Measurements from ENCODE around the gene PLSCR5.
A peak's percentile ranks its signal among the peaks of the same experiment; 100 is the strongest.

PLSCR5 gene

DNA sequence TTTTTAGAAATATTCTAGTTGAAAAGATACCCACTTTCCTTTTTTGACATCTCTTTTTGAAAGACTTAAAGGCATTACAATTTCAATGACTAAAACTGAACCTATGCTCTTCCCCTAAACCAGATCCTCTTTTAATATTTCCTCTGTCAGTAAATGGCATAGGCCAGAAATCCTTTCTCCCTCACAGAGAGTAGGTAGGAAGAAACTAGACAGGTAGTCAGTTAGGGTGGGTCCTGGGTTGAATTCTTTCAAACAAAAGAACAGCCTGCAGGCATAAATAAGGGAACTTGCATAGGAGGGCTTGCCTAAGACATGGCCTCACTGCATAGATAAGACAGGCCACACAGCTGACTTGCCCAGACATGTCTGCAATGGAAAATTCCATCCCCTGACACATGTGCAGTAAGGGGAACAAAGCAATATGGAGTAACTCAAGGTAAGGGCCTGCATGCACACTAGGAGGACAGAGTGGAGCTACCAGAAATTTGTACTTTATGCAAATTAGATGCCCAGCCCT lies 23.1 kb downstream of the PLSCR5 start:
- peak; percentile 34 to 46 for DNase-seq

DNA sequence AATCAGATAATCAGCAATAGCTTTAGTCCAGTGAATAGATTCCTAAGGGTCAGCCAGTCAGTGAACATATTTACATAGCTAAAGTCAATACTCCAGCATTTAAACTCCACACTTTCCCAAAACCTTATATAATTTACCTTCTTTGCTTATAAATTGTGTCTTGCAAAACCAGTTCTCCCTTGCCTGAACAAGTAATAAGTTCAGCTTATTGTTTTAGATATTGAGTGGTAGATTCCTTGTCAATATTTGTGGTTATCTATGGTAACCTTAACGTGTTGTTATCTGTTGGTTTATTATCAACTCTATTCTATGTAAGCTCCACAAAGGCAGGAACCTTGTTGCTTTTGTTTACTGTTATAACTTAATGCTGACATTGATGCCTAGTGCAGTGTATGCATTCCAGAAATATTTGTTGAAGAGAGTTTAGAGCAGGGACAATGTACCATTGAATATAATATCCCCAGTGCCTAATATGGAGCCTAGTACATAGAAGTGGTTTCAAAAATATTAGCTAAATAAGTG lies 24.0 kb downstream of the PLSCR5 start:
- no peak for DNase-seq

DNA sequence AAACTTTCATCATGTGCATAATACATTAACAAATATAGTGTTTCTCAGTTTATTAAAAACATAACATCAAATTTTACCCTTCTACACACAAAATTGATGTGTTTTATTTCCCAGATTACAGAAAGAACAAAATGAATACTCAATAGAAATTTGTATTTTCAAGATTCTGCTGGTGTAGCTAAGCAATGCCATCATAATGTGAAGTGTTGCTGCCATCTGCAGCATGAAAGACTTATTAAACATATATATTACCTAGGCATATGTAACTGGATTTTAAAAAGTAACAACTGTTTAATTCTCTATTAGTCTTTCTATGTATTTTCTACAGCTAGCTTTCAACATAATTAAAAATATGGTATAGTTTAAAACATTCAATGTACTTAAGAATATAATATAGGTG lies 27.5 kb downstream of the PLSCR5 start:
- DNase-seq, result peak; percentile 74 to 75

DNA sequence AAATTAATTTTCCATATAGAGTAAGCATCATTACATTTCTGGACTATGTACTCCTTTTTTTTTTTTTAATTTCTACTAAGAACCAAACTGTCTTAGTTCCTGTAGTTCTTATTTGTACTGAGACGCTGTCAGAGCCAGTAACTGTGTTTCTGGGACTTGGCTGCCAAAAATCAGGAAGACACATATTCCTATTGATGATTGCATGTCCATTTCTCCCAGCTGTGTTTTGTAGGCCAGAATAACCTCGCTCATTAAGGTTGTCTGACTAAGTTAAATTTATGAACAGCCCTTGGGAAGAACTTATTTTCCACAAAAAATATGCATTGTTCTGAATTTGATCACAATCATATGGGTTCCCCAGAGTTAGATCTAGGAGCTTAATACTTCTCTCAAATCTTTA lies 29.5 kb downstream of the PLSCR5 start:
- DNase-seq, result no peak

DNA sequence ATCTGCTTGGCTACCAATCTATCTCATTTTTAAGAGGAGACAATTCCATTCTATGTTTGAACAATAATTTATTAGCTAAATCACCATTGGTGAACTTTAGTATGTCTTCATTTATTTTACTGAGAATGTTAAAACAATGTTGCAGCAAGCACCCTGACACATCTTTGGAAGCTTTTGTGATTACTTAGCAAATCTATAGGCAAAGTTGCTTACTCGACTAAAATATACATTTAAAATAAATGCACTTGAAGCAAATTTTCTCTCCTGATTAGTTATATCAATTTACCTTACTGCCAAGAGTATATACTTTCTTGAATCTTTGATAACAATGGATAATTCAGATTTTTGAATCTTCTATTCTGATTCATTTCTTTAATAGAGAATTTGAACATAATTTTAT lies 31.0 kb downstream of the PLSCR5 start:
- no peak for DNase-seq

DNA sequence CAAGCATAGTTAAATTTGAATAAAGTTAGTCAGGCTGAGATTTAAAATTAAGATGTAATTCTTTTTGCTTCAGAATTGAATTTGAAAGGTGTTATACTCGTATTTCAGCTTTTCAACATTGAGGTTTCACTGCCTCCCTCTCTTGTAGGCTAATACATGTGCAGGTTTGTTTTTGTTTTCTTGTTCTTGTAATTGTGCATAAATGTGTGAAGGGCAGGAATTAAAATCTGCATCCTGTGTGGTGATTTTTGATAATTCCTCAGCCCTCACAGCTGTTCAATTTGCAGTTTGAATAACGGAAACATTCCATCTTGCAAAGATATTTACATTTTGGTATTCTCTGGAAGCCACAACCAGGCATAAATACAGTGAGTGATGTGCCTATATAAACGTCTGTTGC lies 35.8 kb downstream of the PLSCR5 start:
- DNase-seq, result no peak

DNA sequence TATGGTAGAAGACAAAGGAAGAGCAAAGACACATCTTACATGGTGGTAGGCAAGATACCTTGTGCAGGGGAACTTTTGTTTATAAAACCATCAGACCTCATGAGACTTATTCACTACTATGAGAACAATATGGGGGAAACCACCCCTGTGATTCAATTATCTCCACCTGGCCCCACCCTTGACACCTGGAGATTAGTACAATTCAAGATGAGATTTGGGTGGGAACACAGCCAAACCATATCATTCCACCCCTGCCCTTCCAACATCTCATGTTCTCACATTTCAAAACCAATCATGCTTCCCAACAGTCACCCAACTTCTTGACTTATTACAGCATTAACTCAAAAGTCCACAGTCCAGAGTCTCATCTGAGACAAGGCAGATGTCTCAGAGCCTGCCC lies 39.0 kb downstream of the PLSCR5 start:
- no peak for DNase-seq

DNA sequence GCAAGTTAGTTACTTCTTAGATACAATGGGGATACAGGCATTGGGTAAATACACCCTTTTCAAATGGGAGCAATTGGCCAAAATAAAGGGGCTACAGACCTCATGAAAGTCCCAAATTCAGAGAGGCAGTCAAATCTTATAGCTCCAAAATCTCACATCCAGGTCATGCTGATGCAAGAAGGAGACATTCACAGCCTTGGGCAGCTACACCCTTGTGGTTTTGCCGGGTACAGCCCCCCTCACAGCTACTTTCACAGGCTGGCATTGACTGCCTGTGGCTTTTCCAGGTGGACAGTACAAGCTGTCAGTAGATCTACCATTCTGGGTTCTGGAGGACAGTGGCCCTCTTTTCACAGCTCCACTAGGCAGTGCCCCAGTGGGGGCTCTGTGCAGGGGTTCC lies 43.3 kb downstream of the PLSCR5 start:
- DNase-seq, result no peak

DNA sequence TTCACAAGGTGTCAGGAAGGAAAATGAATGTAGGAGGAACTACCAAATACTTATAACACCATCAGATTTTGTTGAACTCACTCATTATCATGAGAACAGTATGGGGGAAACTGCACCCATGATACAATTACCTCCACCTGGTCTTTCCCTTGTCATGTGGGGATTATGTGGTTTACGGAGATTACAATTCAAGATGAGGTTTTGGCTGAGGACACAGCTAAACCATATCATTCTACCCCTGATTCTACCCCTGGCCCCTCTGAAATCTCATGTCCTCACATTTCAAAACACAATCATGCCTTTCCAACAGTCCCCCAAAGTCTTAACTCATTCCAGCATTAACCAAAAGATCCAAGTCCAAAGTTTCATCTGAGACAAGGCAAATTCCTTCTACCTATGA lies 43.7 kb downstream of the PLSCR5 start:
- DNase-seq, result no peak

DNA sequence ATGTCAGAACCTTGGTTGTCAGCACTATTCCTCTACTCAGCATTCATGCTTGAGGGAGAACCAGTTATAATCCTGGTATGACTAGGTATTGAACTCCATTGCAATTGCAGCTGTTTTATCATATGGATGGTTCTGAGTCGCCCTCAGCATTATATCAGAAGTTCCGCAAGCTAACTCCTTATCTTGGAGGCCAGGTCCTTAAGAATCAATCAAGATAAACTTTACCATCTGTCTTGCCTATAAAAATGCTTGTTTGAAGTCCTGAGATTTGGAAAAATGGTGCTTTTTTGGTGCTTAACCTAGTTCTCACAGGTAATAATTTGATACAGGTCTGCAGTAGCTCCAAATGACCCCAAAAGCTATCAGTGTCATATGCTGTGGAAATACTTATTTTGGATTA lies 44.5 kb downstream of the PLSCR5 start:
- DNase-seq, result no peak

DNA sequence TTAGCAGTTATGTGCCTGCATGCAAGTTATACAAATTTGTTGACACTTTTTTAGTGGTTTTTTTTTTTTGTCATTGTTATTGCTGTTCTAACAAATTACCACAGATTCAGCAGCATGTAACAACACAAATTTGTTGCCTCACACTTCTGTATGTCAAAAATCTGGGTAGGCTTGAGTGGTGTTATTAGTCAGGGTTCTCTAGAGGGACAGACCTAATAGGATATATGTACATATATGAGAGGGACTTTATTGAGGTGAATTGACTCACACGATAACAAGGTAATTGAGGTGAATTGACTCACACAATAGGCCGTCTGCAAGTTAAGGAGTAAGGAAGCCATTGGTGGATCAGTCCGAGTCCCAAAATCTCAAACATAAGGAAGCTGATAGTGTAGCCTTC lies 45.8 kb downstream of the PLSCR5 start:
- no peak for DNase-seq

DNA sequence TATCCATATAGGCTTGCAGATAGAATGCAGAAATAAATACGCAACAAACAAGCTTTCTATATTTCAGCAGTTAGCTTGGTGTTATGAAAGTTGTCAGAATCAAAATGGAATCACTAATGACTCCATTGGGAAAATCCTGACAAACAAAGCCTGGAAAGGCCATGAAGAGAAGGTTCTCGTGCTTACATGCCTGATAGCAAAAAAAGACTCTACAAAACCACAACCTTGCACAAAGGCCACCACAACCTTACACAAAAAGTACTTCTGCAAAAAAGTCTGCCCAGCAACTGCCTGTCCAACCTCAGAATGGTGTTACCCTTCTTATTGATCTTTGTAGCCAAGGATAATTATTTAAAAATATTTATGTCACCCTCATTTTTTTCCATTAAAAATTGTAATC lies 46.4 kb downstream of the PLSCR5 start:
- DNase-seq, result peak; percentile 90 to 93

DNA sequence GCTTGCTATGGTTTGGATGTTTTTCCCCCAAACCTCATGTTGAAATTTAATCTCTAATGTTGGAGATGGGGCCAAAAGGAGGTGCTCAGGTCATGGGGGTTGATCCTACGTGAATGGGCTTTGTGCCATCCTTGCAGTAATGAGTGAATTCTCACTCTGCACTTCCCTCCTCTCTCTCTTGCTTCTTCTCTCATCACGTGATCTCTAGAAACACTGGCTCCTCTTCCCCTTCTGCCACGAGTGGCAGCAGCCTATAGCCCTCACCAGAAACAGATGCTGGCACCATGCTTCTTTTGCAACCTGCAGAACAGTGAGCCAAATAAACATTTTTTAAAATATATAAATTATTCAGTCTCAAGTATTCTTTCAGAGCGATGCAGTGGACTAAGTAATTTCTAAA lies 47.4 kb downstream of the PLSCR5 start:
- no peak for DNase-seq

DNA sequence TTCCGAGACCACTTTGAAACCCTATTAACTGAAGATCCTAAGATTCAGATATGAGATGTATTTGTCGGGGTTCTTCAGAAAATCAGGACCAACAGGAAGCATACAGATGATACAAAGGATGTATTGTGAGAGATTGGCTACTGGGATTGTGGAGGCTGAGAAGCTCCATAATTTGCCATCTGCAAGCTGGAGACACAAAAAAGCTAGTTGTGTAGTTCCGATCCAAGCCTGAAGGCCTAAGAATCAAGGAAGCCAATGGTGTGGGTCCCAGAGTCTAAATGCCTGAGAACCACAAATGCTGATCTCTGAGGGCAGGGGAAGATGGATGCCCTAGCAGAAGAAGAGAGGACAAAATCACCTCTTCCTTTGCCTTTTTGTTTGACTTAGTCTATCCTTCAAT lies 49.8 kb downstream of the PLSCR5 start:
- no peak for DNase-seq

DNA sequence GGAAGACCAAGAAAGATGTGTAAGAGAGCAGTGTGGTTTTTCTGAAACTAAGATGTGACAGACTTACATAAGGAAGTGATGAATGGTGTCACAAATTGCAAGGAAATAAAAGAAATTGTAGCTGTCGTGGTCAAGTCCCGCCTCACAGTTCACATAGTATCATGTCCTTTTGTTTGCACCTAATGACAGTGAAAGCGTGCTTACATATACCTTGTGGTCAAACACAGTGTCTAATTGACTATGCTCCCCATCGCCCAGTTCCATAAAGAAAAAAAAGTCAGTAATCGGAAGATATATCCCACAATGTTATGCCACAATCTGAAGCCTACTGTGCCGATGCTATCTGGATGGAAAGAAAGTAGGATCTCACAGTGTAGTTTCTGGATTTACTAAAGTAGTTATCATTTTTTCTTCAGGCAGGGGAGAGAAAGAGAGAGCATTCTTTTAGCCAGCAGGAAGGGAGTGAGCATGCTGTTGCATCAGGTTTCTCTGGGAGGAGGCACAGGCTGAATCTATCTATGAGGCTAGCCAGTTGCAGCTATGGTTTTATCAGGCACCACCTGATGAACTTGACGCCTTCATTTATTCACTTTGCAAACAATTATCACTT lies 50.9 kb downstream of the PLSCR5 start:
- DNase-seq, result peak; percentile 49 to 54

DNA sequence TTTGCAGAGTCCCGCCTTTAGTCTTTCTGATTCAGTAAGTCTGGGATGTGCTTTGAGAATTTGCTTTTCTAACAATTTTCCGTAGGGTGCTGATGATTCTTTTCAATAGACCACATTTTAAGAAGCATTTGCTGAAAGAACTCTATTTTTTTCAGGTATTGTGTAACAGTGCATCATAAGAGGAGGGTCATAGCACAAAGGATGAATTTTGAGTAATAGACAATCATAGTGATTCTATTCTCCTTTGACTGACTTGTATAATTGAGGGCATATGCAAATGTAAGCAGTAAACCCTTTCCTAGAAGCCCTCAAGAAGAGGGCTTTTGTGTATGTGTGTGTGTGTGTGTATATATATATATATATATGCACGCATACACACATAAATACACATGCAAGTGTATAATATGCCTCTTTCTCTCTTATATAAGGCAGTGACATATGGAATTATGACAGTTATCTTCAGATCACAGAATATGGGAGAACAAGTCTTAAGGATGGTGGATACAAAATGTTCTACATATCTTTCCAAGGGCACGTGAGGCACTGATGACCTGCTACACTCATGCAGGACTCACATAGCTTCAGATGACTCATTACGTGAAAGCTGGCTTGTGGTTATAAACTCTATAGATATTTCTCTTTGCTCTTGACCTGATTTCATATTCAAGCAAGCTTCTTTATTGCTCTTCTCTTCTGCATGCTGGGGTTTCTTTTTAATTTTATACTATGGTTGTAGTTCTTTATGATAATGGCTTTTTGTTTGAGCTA lies 54.2 kb downstream of the PLSCR5 start:
- DNase-seq, result no peak

DNA sequence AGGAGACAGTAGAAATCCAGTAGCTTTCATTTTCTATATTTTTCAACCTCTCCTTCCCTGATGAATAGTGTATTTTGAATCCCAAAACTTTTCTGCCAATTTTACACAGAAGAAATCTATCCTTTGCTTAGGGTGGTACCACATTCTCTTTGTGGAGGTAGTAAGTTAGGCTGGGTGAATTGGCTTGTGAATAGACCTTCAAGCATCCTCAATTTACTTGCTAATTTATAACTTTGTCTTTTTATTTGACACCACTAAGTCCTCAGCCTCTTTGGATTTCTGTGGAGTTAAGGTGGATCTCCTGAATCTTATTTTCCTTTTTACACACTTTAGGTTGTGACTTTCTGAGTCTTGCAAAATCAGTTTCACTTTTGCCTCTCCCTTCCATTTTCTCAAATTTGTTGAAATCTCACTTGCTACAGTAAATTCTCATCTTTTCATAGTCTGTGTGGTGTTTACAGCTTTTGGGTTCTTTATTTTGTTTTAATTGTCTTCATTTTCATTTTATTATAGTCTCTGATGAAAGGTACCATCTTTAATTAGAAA lies 55.0 kb downstream of the PLSCR5 start:
- peak in 1 of 2 experiments; percentile 8 for DNase-seq

DNA sequence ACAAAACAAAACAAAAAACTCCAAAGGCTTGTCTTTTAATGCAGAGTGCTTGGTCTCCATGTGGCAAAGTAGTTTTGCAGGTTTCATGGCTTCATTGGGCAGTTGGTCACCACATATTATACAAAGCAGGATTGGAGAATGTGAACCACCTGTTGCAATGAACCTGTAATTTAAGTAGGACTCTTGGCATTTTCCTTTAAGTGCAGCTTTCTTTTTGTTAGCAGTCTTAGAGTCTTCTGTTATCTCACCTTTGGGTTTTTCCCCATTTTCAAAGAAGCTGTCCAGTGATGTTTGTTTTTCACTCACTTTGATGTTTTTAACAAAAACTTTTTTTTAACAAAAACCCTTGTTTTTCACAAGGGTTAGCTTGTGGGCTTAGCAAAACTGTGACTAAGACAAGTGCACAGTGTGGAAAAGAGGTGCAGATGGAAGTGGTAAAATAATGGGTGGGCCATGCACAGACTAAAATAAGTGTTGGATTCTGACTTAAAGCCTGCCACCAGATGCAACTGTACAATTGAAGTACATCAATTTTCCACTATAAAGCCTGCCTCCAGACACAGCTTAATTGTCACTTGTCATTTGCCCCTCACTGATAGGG lies 57.8 kb downstream of the PLSCR5 start:
- no peak for DNase-seq

DNA sequence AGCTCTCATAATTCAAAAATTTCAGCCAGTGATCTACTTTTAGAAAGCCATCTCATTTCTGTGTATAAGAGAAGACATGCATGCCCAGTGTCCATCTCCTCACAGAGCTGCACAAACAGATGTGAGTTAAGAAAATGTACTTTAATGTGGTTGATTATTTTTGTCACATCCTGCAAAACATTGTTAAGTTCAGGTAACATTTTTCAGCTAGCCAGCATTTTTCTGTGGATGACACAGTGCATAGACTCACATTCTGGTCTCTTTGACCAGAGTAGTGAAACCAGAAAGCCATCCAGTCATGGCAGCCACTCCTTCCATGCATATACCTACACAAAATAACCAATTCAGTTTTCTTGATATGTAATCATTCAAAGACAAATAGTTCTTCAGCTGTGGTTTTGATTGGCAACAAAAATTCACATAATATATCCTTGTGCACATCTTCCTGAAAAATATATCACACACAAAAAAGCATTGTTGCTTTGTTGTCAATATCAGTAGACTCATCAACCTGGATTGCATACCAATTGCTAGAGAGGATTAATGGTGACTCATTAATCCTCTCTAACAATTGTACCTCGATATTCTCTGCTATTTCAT lies 58.7 kb downstream of the PLSCR5 start:
- no peak for DNase-seq

DNA sequence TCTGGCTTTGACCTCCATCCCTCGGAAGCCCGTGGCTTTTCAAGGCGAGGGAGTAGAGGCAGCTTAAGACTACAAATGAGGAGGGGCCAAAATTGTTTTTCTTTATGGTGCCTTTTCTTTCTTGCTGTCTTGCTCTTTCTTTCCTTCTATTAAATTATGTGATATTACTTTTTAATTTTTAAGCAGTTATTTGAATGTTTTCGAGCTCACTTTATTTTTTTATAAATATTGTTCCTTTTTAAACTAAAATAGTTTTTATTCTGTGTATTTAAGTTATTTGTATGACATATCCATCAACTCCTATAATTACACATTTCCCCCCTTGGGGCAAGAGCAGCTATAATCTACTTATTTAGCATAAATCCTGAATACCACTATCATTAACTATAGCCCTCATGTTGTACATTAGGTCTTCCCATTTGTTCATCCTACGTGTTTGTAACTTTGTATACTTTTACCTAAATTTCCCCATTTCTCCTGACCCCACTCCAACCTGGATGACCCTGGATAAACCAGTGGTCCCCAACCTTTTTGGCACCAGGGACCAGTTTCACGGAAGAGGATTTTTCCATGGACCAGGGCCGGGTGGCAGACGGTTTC lies 60.1 kb downstream of the PLSCR5 start:
- DNase-seq, result peak in 1 of 2 experiments; percentile 41

DNA sequence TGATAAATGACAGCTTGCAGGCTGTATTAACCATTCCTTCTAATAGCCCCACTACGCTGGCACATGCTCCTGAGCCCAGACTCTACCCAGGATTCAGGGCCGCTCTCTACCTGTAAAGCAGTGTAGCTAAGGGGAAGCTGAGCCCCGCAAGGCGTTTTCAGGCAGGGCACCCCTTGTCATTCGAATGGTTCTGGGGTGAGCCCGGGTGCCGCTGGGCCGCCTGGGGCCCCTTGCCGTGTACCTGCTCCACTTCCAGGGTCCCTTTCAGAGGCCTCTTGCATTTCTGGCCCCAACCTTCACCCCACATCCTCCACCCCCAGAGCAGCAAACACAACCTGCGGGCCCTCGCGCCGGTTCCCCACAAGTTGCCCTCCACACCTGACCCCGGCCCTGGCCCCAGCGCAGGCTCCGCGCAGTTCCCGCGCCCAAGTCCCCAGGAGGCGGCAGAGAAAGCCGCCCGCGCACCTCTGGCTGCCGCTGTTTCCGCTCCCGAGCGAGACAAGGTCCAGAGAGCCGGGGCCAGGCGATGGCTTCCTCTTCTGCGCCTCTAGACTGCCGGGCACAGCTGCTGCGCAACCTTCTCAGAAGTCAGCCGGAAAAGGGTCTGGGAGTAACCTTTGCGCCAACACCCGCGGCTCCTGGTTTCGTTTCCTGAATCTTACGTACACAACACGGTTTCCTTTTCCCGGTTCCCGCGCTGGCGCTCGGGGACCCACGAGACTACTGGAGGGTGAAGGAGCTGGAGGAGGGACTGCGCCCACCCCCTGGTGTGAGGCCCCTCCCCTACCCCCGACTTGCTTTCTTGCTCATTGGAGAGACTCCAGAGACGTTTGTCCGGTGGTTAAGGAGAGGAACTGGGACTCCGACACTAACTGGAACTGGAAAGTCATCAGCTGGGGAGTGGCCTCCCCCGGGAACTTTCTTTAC lies 60.9 kb downstream of the PLSCR5 start, which contains the start of gene PLSCR1:
PLSCR1 (minus strand) TSS at position 606 of the 927 bp plus-strand sequence. CDS start 8,055 bp downstream, outside the sequence.
- DNase-seq, result peak; percentile 97 to 98

Measured in AML-193 (cell line).